GM18951 (cell line): ENCODE data around the gene CAPN5.
"Not testable (repeated sequence)": the region's sequence is repeated elsewhere in the genome, so short reads cannot be mapped to it uniquely, and the experiment has no call there.

Source experiments
- POLR2A ChIP-seq: IDR thresholded peaks from 4 replicates; pipeline ENCODE4 v1.6.1; 2011; ENCODE audit warnings: mild to moderate bottlenecking; ENCODE audit not compliant: insufficient read length, insufficient read depth; ENCODE audit errors: extremely low read depth
- in situ Hi-C: fragments of 300-500 bp; cut with MboI; formaldehyde crosslinking; loops from one replicate; pipeline ENCODE4 v1.12.0; 2022; ENCODE audit warnings: low sequenced_read_pairs, mixed read lengths, inconsistent platforms; ENCODE audit not compliant: unreplicated experiment

Gene CAPN5

DNA sequence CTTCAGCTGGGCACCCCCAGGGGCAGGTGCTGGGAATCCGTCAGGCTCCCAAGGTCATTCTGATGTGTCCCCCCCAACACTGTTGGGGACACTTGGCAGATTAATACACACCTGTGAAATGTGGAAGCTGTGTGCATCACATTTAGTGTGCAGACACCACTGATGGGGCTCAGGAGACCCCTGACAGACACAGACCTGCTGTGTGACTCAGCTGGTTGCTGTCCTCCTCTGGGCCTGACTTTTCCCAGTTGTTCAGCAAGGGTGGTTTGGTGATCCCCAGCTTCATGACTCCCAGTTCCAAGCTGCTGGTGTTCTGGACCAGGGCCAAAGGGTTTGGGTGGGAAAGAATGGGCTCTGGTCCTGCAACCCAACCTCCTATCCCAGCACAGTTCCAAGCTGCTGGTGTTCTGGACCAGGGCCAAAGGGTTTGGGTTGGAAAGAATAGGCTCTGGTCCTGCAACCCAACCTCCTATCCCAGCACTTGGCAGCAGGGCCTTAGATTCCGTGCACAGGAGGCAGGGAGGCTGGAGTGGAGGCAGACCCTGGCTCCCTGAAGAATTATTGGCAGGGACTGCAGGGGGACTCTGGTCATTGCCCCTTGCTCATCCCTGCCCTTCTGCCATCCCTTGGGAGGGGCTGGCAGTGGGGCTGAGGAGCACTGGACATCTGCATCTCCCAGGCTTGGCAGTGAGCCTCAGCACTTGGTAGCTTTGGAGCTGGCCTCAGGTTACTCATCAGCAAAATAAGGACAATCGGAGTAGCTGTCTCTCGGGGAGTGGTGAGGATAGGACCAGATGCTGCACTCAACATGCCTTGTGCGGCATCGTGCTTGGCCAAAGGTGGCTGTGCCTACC lies 27.4 kb downstream of the CAPN5 start:
- in situ Hi-C loops, result no loop called here
- TF ChIP-seq POLR2A, result no peak

DNA sequence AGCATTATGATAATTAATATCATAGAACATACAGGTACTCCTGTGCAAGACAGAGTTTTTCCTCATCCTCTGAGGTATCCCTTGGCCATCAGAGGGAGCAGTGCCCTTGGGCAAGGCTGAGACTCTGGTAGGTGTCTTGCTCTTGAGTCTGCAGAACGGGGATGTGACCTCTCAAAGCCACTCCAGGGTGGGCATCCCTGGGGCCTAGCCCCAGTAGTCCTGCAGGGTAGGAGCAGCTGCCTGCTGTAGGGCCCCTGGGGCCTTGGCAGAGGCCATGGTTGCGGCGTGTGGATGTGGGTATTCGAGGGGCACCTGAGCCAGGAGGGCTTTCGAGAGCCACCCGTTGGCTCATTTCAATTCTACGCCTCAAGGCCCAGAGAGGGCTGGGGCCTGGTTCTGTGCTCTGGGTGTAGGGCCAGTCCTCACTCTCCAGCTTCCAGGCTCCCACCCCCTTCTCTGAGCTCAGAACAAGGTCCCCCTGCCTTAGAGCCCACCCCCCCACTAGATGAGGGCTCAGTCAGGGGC lies 28.1 kb downstream of the CAPN5 start:
- in situ Hi-C loops, result no loop called here

DNA sequence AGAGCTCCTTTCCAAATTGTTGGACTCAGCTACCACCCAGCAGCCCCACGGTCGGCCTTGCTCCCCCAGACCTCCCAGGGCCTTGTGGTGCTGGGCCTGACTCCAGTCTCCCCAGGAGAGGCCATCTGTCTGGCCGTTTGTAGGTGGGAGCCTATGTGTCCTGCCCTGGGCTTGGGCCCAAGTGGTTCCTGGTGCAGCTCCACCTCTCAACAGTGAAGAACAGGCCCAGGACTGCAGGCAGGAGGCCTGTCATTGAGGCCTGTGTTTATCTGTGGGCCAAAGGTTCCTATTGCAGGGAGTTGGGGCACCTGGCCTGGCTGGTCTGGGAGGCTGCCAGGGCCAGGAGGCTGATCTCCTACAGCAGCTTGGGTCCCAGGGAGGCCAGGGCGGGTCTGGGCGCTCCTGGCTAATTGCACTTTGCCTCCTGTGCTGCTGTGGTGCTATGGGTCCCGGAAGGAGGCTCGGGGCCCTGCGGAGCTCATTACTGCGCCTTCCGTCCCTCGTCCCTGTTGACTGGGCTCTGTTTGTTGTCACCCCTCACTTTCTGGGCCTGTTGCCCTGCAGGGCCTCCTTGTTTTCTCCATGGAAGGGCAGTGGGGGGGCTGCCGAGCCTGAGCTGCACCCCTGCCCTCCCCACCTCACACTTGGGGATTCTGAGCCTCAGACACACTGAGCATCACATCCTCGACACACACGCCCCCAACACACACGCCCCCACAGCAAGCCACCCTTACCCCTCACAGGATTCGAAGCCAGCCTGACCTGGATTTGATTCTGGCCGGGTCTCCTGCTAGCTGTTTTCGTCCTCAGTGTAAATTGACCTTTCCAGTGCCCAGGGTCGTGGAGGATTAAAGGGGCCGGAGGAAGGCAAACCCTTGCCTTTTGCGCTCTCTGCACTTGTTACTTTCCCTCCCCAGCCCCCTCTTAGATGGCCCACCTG lies 29.1 kb downstream of the CAPN5 start:
- TF ChIP-seq POLR2A, result no peak

More for the DNA sequence above, 28.1 kb downstream of the CAPN5 start:
- no peak for TF ChIP-seq POLR2A

DNA sequence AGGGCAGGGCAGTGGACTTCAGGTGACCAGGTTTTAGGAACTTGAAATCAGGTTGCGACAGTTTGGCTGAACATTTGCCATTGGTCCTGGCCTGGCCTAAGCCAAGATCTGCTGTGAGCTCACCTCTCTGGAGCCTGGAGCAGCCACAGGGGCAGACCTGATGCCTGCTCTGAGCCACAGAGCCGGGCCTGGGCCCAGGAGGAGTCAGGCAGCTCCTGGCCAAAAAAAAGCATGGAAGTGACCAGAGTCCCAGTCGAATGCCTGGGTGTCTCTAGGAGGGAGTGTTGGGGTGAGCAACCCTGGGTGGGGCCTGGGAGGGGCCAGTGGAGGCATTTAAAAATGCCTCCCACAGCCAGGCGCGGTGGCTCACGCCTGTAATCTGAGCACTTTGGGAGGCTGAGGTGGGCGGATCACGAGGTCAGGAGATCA lies 29.8 kb downstream of the CAPN5 start:
- in situ Hi-C loops, result no loop called here
- no peak for TF ChIP-seq POLR2A

More for the DNA sequence above, 29.1 kb downstream of the CAPN5 start:
- in situ Hi-C loops, result no loop called here

DNA sequence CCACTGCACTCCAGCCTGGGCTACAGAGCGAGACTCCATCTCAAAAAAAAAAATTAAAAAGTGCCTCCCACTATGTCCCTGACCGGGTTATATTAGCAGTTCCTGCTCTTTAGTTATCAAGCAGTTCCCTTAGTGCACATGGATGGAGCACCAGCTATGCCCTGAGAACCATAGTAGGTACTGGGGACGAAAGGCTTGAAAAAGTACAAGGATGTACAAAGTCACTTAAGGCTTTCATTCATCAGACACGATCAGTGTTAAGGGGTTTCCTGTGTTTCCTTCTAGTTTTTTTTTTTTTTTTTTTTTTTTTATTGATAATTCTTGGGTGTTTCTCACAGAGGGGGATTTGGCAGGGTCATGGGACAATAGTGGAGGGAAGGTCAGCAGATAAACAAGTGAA lies 30.4 kb downstream of the CAPN5 start:
- in situ Hi-C loops, result not testable (repeated sequence)

DNA sequence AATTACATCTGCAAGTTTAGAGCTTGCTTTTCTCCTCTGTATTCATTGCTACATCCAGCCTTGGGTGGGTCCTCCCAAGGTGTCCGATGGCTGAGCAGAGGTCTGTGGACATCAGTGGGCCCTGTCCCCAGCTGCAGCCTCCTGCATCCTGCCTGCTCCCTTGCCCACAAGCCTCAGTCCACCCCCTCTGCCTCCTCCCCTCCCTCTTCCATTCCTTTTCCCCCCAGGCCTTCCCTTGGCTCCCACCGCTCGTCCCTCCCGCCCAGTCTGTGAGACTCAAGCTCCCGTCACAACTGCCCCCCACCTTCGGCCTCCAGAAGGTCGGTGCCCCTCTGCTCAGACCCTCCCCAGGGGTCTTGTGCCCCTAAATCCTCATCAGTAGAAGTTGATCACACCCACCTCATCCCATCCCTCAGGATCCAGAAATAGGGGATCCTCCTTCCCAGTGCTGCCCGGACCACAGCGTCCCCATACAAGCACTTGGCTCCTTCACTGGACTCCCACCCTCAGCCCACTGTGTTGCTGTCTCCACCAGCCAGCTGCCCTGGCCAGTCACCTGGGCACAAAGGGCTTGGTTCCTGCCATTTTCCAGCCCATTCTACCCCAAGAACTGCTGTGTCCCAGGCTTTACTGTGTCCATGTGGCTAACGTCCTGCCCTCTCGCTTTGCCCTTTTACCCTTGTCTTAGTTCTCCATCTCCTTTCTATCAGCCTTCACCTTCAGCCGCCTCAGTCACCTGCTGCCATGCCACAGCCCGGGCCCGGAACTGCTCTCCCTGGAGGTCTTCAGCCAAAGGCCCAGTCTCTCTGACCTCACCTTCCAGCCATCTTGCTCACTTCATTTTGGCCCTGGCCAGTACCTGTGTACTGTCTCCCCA lies 33.6 kb downstream of the CAPN5 start:
- no peak for TF ChIP-seq POLR2A
- in situ Hi-C loops, result loop anchor here (5.0 kb wide), 1 partner anchor 53 kb away; no protein-coding TSS in a partner anchor

DNA sequence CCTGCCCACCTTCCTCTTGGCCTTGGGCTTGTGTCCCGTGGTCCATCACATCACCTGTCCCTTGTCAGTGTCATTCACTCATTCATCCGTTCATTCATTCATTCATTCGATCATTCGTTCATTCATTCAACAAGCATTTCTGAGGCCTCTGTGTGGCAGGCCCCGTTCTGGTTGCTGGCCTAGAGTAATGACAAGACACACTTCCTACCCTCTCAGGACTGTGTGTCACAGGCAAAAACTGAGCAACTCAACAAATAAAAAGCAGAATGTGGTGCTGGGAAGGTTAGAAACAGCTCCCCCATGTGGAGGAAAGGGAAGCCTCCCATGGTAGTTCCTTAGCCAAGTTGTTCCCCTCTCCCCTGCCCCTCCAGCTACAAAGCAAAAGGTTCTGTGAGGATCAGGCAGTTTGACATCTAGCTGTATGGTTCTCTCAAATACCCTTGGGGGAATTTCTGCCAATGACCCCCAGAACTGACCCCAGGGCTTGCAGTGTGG lies 34.3 kb downstream of the CAPN5 start:
- no peak for TF ChIP-seq POLR2A
- in situ Hi-C loops, result loop anchor here (5.0 kb wide), 1 partner anchor 54 kb away; no protein-coding TSS in a partner anchor

DNA sequence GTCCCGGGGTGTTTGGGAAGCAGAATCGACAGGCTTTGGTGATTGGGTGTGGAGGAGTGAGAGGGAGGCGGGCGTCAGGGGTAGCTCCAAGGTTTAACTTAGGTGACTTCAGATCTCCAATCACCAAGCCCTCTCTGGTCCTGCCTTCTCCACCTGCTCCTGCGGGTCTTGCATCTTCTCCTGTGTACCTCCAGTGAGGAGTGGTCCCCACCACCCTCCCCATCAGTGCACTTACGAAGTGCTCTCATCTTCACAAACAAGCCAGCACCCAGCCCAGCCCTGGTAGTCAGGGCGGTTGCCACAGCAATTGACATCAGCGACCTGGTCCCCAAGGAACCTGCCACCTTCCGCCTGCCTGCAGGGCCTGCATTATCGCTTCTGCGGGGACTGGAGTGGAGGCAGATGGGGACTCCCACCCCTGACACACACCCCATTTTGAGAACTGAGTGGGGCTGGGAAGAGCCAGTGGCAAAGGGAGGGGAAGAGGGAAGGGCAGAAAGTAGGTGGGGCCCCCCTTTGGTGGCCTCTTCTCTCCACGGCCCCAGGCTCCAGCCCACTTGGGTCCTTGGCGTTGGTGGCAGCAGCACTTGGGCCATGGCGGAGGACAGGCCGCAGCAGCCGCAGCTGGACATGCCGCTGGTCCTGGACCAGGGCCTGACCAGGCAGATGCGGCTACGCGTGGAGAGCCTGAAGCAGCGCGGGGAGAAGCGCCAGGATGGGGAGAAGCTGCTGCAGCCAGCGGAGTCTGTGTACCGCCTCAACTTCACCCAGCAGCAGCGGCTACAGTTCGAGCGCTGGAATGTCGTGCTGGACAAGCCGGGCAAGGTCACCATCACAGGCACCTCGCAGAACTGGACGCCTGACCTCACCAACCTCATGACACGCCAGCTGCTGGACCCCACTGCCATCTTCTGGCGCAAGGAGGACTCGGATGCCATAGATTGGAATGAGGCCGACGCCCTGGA lies 35.8 kb downstream of the CAPN5 start, which contains the start of gene OMP:
OMP (plus strand) TSS at position 595 of the 965 bp plus-strand sequence; CDS start at position 595, 0 bp downstream.
- no peak for TF ChIP-seq POLR2A
- in situ Hi-C loops, result loop anchor here (5.0 kb wide), 1 partner anchor 55 kb away; no protein-coding TSS in a partner anchor

DNA sequence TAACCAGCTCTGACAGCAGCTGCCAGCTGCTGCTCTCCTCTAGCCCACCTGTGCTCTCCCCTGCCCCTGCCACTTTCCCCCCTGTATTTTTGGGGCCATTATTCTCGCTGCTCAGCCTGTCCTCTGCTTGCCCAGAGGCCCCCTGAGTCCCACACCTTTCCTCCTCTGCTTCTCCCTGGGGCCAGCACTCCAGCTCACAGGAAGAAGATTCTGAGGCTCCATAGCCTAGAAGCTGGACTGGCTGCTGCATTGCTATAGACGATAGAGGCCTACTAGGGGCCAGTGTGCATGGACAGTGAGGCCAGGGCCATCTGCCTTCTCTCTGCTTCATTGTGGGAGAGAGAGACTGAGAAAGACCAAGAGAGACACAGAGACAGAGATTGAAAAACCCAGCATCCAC lies 36.5 kb downstream of the CAPN5 start:
- no peak for TF ChIP-seq POLR2A
- in situ Hi-C loops, result loop anchor here (5.0 kb wide), 1 partner anchor 56 kb away; no protein-coding TSS in a partner anchor

DNA sequence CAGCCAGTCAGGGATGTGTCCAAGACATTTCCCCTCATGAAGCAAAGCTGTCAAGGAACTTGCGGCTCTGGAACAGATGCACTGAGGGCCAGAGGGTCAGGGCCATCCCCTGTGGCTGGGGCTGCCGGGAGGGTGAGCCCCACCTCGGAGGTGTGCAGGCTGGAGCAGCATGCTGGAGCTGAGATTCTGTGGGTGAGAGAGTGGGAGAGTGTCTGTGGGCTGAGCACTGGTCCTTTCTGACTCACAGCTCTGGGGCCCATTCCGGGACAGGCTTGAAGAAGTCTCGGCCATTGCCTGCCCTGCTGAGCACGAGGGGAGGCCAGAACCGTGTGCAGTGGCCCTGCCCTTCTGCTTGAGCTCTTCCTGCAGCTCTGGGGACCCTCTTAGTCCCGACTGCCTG lies 38.0 kb downstream of the CAPN5 start:
- in situ Hi-C loops, result loop anchor here (5.0 kb wide), 1 partner anchor 57 kb away; no protein-coding TSS in a partner anchor
- TF ChIP-seq POLR2A, result no peak

DNA sequence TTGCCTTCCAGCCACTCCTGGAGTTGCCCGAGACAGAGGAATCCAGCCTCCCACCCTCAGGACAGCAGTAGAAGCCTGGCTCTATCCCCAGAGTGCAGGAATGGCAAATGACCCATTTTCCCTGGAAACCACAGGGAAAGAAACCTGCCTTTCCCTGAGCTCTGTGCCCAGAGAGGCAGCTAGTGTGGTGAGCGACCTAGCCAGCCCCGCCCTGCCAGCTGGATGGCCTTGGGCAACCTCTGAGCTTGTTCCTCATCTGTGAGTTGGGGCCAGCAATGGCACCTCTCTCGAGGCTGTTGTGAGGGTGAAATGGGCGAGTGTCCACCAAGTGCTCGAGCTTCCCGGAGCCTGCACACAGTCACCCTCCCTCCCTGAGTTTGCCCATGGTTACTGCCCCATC lies 39.5 kb downstream of the CAPN5 start:
- in situ Hi-C loops, result no loop called here
- no peak for TF ChIP-seq POLR2A
